GM12878 (cell line): ENCODE results near the gene BBS9. TPM values are rescaled to one million over a fixed set of nuclear protein-coding genes. Genes with fewer than 3 reads are reported as not detected.

Experiments
- ATF7 ChIP-seq: fragments of 450-650 bp; IDR thresholded peaks from 2 replicates; pipeline ENCODE4 v1.6.1; 2016; ENCODE audit warnings: low read depth, mild to moderate bottlenecking
- EZH2 ChIP-seq: IDR thresholded peaks from 2 replicates; pipeline ENCODE4 v1.6.1; 2012; ENCODE audit warnings: low read depth, mild to moderate bottlenecking, control low read depth, inconsistent platforms, low read length, borderline replicate concordance; ENCODE audit not compliant: control insufficient read depth
- HCFC1 ChIP-seq: fragments of 150-350 bp; IDR thresholded peaks from 2 replicates; pipeline ENCODE4 v1.6.1; 2014; ENCODE audit warnings: low read length
- HDGF ChIP-seq: fragments of 450-650 bp; IDR thresholded peaks from 2 replicates; pipeline ENCODE4 v1.6.1; 2016; ENCODE audit warnings: antibody characterized with exemption
- KAT2A ChIP-seq: conservative IDR thresholded peaks from 2 replicates; pipeline ENCODE4 v1.6.1; 2011; ENCODE audit warnings: low read depth, low read length; ENCODE audit not compliant: control insufficient read depth
- MYB ChIP-seq: fragments of 150-350 bp; IDR thresholded peaks from 2 replicates; pipeline ENCODE4 v1.6.1; 2014; ENCODE audit warnings: mild to moderate bottlenecking, low read depth, low read length, borderline replicate concordance
- RAD21 ChIP-seq: IDR thresholded peaks from 2 replicates; pipeline ENCODE4 v1.6.1; 2011; ENCODE audit warnings: mild to moderate bottlenecking, low read depth, low read length, moderate library complexity; ENCODE audit not compliant: insufficient read depth
- SKIL ChIP-seq: fragments of 450-650 bp; IDR thresholded peaks from 2 replicates; pipeline ENCODE4 v1.6.1; 2017; ENCODE audit warnings: mild to moderate bottlenecking, low read depth, inconsistent platforms; ENCODE audit not compliant: poor library complexity, severe bottlenecking
- SP1 ChIP-seq: IDR thresholded peaks from one replicate; pipeline ENCODE4 v1.6.1; 2011; ENCODE audit warnings: low read depth, low read length
- ZNF217 ChIP-seq: fragments of 450-650 bp; IDR thresholded peaks from 2 replicates; pipeline ENCODE4 v1.6.1; 2017; ENCODE audit warnings: antibody characterized with exemption, mild to moderate bottlenecking
- polyA plus RNA-seq, 11 experiments: library from polyadenylated mRNA; depleted of rRNA in 4 of 11; unstranded in 6 of 11; stranded (reverse) in 5 of 11; fragments of >200 nt; fragmentation: Nextera tagmentation in 4 of 11; fragmentation: Illumina TruSeq in 1 of 11; extraction: Ambion mirVana in 4 of 11; extraction: Trizol in 1 of 11; gene quantifications; 1 replicate in 1 of 11; 2 replicates in 10 of 11; pipeline versions ENCODE4 v1.2.1 to v1.2.3, GENCODE V29; 2011 to 2016; ENCODE audit warnings: inconsistent platforms in 2 of 11, missing spikeins in 2 of 11, low read depth in 1 of 11
- total RNA-seq, 4 experiments: library from RNA; depleted of rRNA in 3 of 4; stranded (reverse); fragments of >200 nt in 3 of 4; fragmentation: Illumina TruSeq in 1 of 4; extraction: Trizol in 1 of 4; gene quantifications; 2 replicates each; pipeline versions ENCODE4 v1.2.1 to v1.2.3, GENCODE V29; 2013 to 2021
- TF ChIP-seq, protein P1 (sequence below): fragments of 450-650 bp; IDR thresholded peaks from 2 replicates; pipeline ENCODE4 v1.6.1; 2017; ENCODE audit warnings: mild to moderate bottlenecking, moderate library complexity

BBS9 gene
- total and polyA plus RNA-seq, 10 of the 15 experiments (the other 5 are each of a cell fraction or from before 2014, with no cell fraction given): 1.2 to 5.6 (median 2.3) TPM

GRCh38 chr7:33185786-33186185 is 56.4 kb downstream of the BBS9 start (continued):
- TF ChIP-seq, protein P1, sequence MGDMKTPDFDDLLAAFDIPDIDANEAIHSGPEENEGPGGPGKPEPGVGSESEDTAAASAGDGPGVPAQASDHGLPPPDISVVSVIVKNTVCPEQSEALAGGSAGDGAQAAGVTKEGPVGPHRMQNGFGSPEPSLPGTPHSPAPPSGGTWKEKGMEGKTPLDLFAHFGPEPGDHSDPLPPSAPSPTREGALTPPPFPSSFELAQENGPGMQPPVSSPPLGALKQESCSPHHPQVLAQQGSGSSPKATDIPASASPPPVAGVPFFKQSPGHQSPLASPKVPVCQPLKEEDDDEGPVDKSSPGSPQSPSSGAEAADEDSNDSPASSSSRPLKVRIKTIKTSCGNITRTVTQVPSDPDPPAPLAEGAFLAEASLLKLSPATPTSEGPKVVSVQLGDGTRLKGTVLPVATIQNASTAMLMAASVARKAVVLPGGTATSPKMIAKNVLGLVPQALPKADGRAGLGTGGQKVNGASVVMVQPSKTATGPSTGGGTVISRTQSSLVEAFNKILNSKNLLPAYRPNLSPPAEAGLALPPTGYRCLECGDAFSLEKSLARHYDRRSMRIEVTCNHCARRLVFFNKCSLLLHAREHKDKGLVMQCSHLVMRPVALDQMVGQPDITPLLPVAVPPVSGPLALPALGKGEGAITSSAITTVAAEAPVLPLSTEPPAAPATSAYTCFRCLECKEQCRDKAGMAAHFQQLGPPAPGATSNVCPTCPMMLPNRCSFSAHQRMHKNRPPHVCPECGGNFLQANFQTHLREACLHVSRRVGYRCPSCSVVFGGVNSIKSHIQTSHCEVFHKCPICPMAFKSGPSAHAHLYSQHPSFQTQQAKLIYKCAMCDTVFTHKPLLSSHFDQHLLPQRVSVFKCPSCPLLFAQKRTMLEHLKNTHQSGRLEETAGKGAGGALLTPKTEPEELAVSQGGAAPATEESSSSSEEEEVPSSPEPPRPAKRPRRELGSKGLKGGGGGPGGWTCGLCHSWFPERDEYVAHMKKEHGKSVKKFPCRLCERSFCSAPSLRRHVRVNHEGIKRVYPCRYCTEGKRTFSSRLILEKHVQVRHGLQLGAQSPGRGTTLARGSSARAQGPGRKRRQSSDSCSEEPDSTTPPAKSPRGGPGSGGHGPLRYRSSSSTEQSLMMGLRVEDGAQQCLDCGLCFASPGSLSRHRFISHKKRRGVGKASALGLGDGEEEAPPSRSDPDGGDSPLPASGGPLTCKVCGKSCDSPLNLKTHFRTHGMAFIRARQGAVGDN: no peak
- TF ChIP-seq SKIL (peak; percentile 20), ATF7 (no peak), SP1 (no peak), ZNF217 (no peak), HDGF (no peak), HCFC1 (no peak), MYB (no peak), EZH2 (no peak), KAT2A (no peak), RAD21 (peak; percentile 80)
